H1 (cell line): Measurements from ENCODE around the gene CFAP58. TPM values are rescaled to one million over a fixed set of nuclear protein-coding genes. Genes with fewer than 3 reads are reported as not detected.

Experiments used
- FOSL1 ChIP-seq: IDR thresholded peaks from 2 replicates; pipeline ENCODE4 v1.6.1; 2011; ENCODE audit warnings: mild to moderate bottlenecking, low read depth, low read length, moderate library complexity; ENCODE audit not compliant: insufficient read depth
- polyA plus RNA-seq, 7 experiments: library from polyadenylated mRNA; depleted of rRNA in 3 of 7; stranded (reverse) in 5 of 7; unstranded in 2 of 7; fragments of >200 nt in 5 of 7; fragments of 200-250 nt in 2 of 7; gene quantifications; 1 replicate in 5 of 7; 2 replicates in 1 of 7; 4 replicates in 1 of 7; pipeline versions ENCODE4 v1.2.1 to v1.2.3, GENCODE V29; 2011 to 2013; ENCODE audit warnings: missing spikeins in 2 of 7, mixed read lengths in 2 of 7
- total RNA-seq: library from RNA; stranded (reverse); fragmentation: NEBNext Ultra II Directional; extraction: Animal tissue kit (Norgen Biotek cat#: 25700); gene quantifications from 2 replicates; pipeline ENCODE4 v1.2.1, GENCODE V29; 2021

The CFAP58 gene
- total and polyA plus RNA-seq, 2 of the 8 experiments (the other 6 are each of a cell fraction or from before 2014, with no cell fraction given), result 0.32 to 0.71 TPM

DNA sequence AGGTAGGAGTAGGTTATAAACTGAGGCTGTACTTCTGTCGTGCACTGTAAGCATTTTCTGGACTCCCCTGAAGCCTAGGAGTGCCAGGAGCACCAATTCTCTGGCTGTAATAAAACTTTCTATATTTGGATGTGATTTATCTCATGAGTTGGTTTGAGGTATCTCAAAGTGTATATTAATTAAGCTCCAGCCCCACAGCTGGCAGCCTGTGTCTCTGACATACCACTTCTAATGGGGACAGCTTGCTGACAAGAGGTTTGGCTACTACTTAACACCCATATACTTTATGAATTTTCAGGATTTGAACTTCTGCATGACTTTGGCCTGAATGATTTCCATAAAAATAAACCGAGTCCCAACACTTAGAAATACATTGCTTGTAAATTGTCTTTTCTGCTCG, 35.2 kb downstream of the CFAP58 start (continued):
- no peak for TF ChIP-seq FOSL1
